GM19452 (cell line): Measurements from ENCODE around the gene GOLT1A.

Experiments used
- ATAC-seq: cut with Tn5 transposase; IDR thresholded peaks from one replicate; pipeline ENCODE4 v1.9.1; 2021; ENCODE audit not compliant: unreplicated experiment

The GOLT1A gene

GRCh38 chr1:204162494-204163074 is 51.2 kb downstream of the GOLT1A start:
- peak; percentile 67 for ATAC-seq

GRCh38 chr1:204161609-204162493 is 51.9 kb downstream of the GOLT1A start:
- no peak for ATAC-seq

GRCh38 chr1:204157962-204158361 is 55.8 kb downstream of the GOLT1A start:
- no peak for ATAC-seq

- ATAC-seq = no peak
These were observed 57.9 kb downstream of the GOLT1A start for GRCh38 chr1:204155881-204156280.

- ATAC-seq = no peak
These were observed 59.1 kb downstream of the GOLT1A start for GRCh38 chr1:204154568-204155255.

GRCh38 chr1:204153667-204154066 is 60.1 kb downstream of the GOLT1A start:
- no peak for ATAC-seq

- no peak for ATAC-seq
These were observed 61.3 kb downstream of the GOLT1A start for GRCh38 chr1:204152310-204153044.

GRCh38 chr1:204151552-204152309 is 62.1 kb downstream of the GOLT1A start, which contains the start of gene ETNK2:
Gene ETNK2, minus strand, starts transcription at chr1:204152044. Its CDS starts 192 bp downstream, at chr1:204151852.
- no peak for ATAC-seq

GRCh38 chr1:204150702-204151551 is 62.9 kb downstream of the GOLT1A start:
- no peak for ATAC-seq

- no peak for ATAC-seq
These were observed 63.9 kb downstream of the GOLT1A start for GRCh38 chr1:204149635-204150565.

GRCh38 chr1:204149107-204149506 is 64.7 kb downstream of the GOLT1A start:
- ATAC-seq = no peak
